OCI-LY3 (cell line): ENCODE measurements around the gene IDH2.

Experiments used
- H2AFZ ChIP-seq: fragments of 200-600, 300-600 bp; shearing (Covaris generic); 2 replicates; pipeline ENCODE4 v1.6.0; 2014; ENCODE audit warnings: antibody characterized with exemption, low read depth, low read length
- H3K27ac ChIP-seq: fragments of 200-600, 300-600 bp; sonication (generic); 2 replicates; pipeline ENCODE4 v1.5.1; 2014; ENCODE audit warnings: mild to moderate bottlenecking, low read length, moderate library complexity, mixed read lengths
- H3K27me3 ChIP-seq: fragments of 200-600, 300-600 bp; sonication (generic); 2 replicates; pipeline ENCODE4 v1.6.1; 2014; ENCODE audit warnings: low read depth, low read length, mixed read lengths
- H3K36me3 ChIP-seq: fragments of 200-600, 300-600 bp; sonication (generic); replicated peaks from 2 replicates; pipeline ENCODE3; 2014; ENCODE audit warnings: low read depth, low read length, mixed read lengths
- H3K4me1 ChIP-seq: fragments of 300-600, 200-600 bp; sonication (generic); 2 replicates; pipeline ENCODE4 v1.6.1; 2014; ENCODE audit warnings: low read length, mixed read lengths
- H3K4me2 ChIP-seq: fragments of 200-600, 300-600 bp; sonication (generic); 2 replicates; pipeline ENCODE4 v1.6.1; 2014; ENCODE audit warnings: low read length, mixed read lengths
- H3K4me3 ChIP-seq: fragments of 300-600, 200-600 bp; sonication (generic); 2 replicates; pipeline ENCODE4 v1.5.1; 2014; ENCODE audit warnings: antibody characterized with exemption, mild to moderate bottlenecking, low read length, moderate library complexity
- H3K79me2 ChIP-seq: fragments of 300-600, 200-600 bp; shearing (Covaris generic); 2 replicates; pipeline ENCODE4 v1.6.1; 2014; ENCODE audit warnings: mild to moderate bottlenecking, low read length, mixed read lengths
- H3K9ac ChIP-seq: fragments of 300-600, 200-600 bp; shearing (Covaris generic); 2 replicates; pipeline ENCODE4 v1.6.0; 2014; ENCODE audit warnings: mild to moderate bottlenecking, low read length, moderate library complexity
- H3K9me3 ChIP-seq: fragments of 200-600, 300-600 bp; shearing (Covaris generic); 2 replicates; pipeline ENCODE4 v1.6.1; 2014; ENCODE audit warnings: low read length, mixed read lengths; ENCODE audit not compliant: insufficient read depth
- H4K20me1 ChIP-seq: fragments of 200-600, 300-600 bp; sonication (generic); 2 replicates; pipeline ENCODE4 v1.6.1; 2016; ENCODE audit warnings: low read length, mixed read lengths; ENCODE audit not compliant: insufficient read depth
- EZH2phosphoT487 ChIP-seq: fragments of 200-600 bp; shearing (Covaris generic); IDR thresholded peaks from 2 replicates; pipeline ENCODE4 v1.6.1; 2018; ENCODE audit warnings: antibody characterized with exemption, mixed run types, low read depth
- TF ChIP-seq, protein P1 (sequence below): fragments of 200-600, 300-600 bp; sonication (generic); IDR thresholded peaks from 2 replicates; pipeline ENCODE4 v1.5.1; 2014; ENCODE audit warnings: antibody characterized with exemption, low read length, low read depth

The IDH2 gene

DNA sequence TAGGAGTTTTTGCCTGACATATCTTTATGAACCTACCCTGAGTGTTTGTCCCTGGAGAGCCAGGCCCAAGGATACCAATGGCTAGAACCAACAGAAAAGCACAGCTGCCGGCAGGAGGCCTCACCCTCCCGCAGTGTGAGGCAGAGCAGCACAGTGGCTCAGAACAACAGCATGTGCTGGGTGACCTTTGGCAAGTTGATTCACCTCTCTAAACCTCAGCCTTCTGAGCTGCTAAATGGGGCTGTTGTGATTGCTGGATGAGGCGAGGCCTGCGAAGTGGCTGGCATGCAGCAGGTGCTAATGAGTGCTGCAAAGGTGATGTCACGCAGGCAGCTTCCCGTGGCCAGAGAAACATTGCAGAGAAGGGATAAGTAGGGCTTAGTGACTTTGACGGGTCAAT is 23.3 kb downstream of the IDH2 start:
- Histone ChIP-seq H3K9me3 (no peaks in the 10 kb centered on the region), H3K4me2 (no peak overlapping the region), H3K4me1 (no peaks in the 10 kb centered on the region), H3K9ac (no peak overlapping the region), H3K27me3 (no peaks in the 10 kb centered on the region), H2AFZ (no peak overlapping the region), H4K20me1 (no peaks in the 10 kb centered on the region), H3K4me3 (no peak overlapping the region), H3K27ac (no peak overlapping the region), H3K36me3 (peaks cover 70% of the 10 kb centered on the region), H3K79me2 (no peaks in the 10 kb centered on the region)
- TF ChIP-seq, protein P1, sequence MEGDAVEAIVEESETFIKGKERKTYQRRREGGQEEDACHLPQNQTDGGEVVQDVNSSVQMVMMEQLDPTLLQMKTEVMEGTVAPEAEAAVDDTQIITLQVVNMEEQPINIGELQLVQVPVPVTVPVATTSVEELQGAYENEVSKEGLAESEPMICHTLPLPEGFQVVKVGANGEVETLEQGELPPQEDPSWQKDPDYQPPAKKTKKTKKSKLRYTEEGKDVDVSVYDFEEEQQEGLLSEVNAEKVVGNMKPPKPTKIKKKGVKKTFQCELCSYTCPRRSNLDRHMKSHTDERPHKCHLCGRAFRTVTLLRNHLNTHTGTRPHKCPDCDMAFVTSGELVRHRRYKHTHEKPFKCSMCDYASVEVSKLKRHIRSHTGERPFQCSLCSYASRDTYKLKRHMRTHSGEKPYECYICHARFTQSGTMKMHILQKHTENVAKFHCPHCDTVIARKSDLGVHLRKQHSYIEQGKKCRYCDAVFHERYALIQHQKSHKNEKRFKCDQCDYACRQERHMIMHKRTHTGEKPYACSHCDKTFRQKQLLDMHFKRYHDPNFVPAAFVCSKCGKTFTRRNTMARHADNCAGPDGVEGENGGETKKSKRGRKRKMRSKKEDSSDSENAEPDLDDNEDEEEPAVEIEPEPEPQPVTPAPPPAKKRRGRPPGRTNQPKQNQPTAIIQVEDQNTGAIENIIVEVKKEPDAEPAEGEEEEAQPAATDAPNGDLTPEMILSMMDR: no peak
- no peak for TF ChIP-seq EZH2phosphoT487

DNA sequence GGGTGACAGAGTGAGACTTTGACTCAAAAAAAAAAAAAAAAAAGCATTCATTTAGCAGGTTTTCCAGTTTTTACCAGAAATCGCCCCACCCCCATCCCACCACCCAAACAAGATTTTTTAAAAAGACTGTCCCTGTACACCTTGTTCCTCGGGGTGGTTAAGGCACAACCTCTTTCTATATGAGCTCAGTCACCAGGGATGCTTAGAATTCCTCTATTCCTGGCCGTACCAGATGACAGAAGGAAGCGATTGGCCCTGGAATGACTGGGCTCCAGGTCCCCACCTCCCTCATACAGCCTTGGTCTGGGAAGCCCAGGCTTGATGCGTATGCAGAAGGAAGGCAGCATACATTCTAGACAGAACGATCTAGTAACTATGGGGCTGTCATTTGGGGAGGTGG is 25.6 kb downstream of the IDH2 start:
- TF ChIP-seq EZH2phosphoT487: no peak
- TF ChIP-seq, protein P1: no peak
- Histone ChIP-seq H4K20me1 (no peaks in the 10 kb centered on the region), H3K4me1 (no peaks in the 10 kb centered on the region), H3K79me2 (peaks cover 17% of the 10 kb centered on the region), H3K27me3 (no peaks in the 10 kb centered on the region), H3K9ac (no peak overlapping the region), H3K36me3 (peaks cover 76% of the 10 kb centered on the region), H3K4me2 (no peak overlapping the region), H3K27ac (no peak overlapping the region), H3K4me3 (no peak overlapping the region), H3K9me3 (no peaks in the 10 kb centered on the region), H2AFZ (no peak overlapping the region)

DNA sequence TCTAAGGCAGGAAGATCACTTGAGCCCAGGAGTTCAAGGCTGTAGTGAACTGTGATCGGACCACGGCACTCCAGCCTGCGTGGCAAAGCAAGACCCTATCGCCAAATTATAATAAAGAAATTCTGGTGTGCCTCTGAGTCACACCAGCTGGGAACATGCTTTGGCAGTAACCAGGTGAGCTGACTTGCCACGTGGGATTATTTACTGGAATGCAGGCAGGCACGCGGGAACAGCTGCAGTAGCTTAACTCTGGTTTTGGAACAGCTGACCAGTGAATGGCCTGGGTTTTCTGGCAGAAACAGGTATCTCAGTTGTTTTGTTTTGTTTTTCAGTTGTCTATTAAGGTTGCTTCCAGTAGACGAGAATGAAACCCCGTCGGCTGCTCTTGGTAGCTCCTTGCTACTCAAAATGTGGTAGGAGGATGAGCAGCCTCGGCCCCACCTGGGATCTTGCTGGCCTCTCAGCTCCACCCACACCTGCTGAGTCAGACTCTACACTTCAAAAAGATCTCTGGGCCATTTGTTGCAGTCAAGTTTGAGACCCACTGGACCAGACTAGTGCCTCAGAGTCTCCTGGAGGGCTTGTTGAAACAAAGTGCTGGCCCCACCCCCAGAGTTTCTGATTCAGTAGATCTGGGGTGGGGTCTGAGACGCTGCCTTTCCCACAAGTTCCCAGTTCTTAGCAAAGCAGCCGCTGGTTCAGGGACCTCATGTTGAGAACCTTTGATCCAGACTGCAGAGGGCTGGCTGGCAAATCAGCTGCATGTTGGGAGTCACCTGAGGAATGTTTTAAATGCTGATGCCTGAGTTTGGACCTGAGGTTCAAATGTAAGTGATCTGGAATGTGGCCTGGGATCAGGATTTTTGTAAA is 26.6 kb downstream of the IDH2 start:
- Histone ChIP-seq H3K4me3 (no peak overlapping the region), H3K9ac (no peak overlapping the region), H3K27me3 (no peaks in the 10 kb centered on the region), H3K9me3 (no peaks in the 10 kb centered on the region), H3K4me2 (no peak overlapping the region), H3K4me1 (peaks cover 7% of the 10 kb centered on the region), H3K36me3 (peaks cover 74% of the 10 kb centered on the region), H4K20me1 (no peaks in the 10 kb centered on the region), H3K79me2 (peaks cover 24% of the 10 kb centered on the region), H3K27ac (no peak overlapping the region), H2AFZ (no peak overlapping the region)
- no peak for TF ChIP-seq EZH2phosphoT487
- TF ChIP-seq, protein P1: no peak

DNA sequence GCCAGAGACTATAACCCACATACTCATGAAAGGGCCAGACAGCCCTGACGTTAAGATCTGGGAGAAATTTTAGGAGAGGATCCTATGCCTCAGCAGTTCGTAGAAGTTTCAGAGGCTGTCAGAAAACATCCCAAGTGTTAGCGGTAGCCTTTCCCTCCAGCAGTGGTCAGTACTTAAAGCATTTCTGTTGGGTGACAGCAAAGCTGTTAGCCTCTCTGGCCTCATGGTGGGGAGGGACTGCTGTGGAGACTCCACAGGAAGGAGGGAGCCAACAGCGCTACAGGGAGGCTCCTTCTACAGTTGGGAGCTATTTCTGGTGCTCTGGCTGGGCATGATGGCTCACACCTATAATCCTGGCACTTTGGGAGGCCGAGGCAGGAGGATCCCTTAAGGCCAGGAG is 27.4 kb downstream of the IDH2 start:
- Histone ChIP-seq H3K4me2 (no peak overlapping the region), H3K9ac (no peak overlapping the region), H3K27me3 (no peaks in the 10 kb centered on the region), H3K4me3 (no peak overlapping the region), H3K36me3 (peaks cover 74% of the 10 kb centered on the region), H4K20me1 (no peaks in the 10 kb centered on the region), H3K4me1 (peaks cover 14% of the 10 kb centered on the region), H3K27ac (no peak overlapping the region), H3K79me2 (peaks cover 31% of the 10 kb centered on the region), H3K9me3 (no peaks in the 10 kb centered on the region), H2AFZ (no peak overlapping the region)
- no peak for TF ChIP-seq EZH2phosphoT487
- TF ChIP-seq, protein P1: no peak
